T-helper 2 cell treated with Interferon-gamma antibody and Interleukin-4, amounts not matched to agents 5 μg/mL and 100 μg/mL, for 36 hours (primary cell): ENCODE results near the gene FKBP1A.

ENCODE experiments used
- DNase-seq: peaks from one replicate; pipeline ENCODE4 v3.0.0; 2021; ENCODE audit warnings: low spot score
- H3K27ac Mint-ChIP-seq: one replicate; pipeline ENCODE4 v1.8.0; 2021; ENCODE audit warnings: mild to moderate bottlenecking, mixed read lengths
- H3K27me3 Mint-ChIP-seq: one replicate; pipeline ENCODE4 v1.8.0; 2021; ENCODE audit warnings: low read depth, mixed read lengths
- H3K36me3 Mint-ChIP-seq: one replicate; pipeline ENCODE4 v1.8.0; 2021; ENCODE audit warnings: low read depth, mixed read lengths
- H3K4me1 Mint-ChIP-seq: one replicate; pipeline ENCODE4 v1.8.0; 2021; ENCODE audit warnings: low read depth, mixed read lengths
- H3K4me3 Mint-ChIP-seq: one replicate; pipeline ENCODE4 v1.8.0; 2022; ENCODE audit warnings: mild to moderate bottlenecking, moderate library complexity, mixed read lengths
- H3K9me3 Mint-ChIP-seq: one replicate; pipeline ENCODE4 v1.8.0; 2021; ENCODE audit warnings: mixed read lengths

The FKBP1A gene

DNA sequence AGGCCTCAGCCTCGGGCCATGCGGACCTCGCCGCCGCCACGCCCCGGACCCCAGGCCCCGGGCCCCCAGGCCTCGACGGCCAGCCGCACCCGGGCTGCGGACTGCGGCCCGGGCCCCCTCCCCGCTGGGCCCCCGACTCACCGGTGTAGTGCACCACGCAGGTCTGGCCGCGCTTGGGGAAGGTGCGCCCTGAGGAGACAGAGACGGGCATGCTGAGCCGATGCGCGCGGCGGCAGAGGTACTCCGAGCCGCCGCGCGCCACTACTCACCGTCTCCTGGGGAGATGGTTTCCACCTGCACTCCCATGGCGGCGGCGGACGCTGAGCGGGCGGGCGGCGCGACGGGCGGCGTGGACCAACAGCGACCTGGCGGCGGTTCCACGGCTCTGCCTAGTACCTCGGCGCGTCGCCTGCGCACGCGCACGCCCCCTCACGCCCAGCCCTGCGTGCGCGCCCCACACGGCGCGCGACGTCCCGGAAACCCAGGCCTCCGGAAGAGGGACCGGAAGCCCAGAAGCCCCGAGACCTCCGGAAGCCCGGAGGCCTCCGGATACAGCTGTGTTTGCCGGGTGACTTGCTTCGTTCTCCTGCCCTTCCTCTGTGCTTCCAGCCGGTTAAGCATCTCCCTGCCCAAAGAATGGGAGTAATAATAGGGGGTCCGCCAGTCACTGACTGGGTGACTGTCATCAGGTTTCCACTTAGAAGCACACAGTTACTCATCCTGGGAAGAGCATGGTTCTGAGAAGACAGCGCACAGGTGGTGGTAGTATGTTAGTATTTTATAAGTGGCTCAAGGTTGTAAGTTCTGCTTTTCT lies at the start of gene FKBP1A:
FKBP1A (minus strand) TSS at position 362 of the 814 bp plus-strand sequence; CDS start at position 306, 56 bp downstream.
- H3K36me3 Mint-ChIP-seq, result peaks cover 22% of the 10 kb centered on the region
- H3K27ac Mint-ChIP-seq, result peak within 1 kb of the TSS; percentile 83
- H3K4me1 Mint-ChIP-seq, result peaks cover 61% of the 10 kb centered on the region
- peaks cover 10% of the 10 kb centered on the region for H3K9me3 Mint-ChIP-seq
- peak within 1 kb of the TSS; percentile 94 for H3K4me3 Mint-ChIP-seq
- peaks cover 16% of the 10 kb centered on the region for H3K27me3 Mint-ChIP-seq
- DNase-seq, result peak; percentile 88

DNA sequence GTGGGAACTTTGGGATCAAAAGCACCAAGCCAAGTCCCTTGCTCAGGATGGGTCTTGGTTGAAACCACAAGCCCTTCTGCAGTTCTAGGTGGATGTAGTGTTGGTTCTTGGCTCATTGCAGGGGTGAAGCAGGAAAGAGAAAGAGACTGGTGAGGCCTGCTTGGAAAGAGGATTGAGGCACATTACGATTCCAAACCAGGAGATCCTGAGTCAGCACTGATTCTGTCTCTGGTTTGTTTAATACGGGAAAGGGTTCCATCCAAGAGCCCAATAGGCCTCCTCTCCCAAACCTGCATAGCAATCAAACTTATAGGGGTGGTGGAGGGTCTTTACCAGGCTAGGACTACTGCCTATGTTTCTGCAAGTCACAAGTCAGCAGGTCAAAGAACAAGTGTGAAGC lies 49.5 kb upstream of the FKBP1A start:
- Mint-ChIP-seq H3K36me3 (peaks cover 32% of the 10 kb centered on the region), H3K4me1 (peaks cover 7% of the 10 kb centered on the region)

DNA sequence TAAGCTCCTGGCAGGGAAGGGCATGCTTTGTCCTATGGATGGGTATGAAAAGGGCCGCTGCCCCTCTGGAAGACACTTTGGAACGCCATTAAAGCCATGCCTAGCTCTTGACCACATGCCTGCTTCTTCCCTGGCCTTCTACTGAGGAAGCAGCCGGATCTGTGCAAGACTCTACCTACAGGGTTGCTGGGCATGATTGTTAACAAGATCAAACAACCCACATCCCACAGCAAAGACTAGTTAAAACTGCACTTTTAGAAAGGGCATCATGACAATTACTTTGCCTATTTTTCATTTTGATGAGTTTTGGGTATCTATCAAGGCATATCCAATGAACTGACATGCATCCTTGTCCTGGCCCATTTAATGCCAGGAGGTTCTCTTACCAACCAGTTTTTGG lies 48.3 kb upstream of the FKBP1A start:
- no peaks in the 10 kb centered on the region for H3K27me3 Mint-ChIP-seq
- peaks cover 30% of the 10 kb centered on the region for H3K36me3 Mint-ChIP-seq
- H3K4me1 Mint-ChIP-seq, result peaks cover 14% of the 10 kb centered on the region
- no peak overlapping the region for H3K4me3 Mint-ChIP-seq
- H3K27ac Mint-ChIP-seq, result no peak overlapping the region
- no peaks in the 10 kb centered on the region for H3K9me3 Mint-ChIP-seq
- no peak for DNase-seq

More for the DNA sequence above, 49.5 kb upstream of the FKBP1A start:
- no peaks in the 10 kb centered on the region for H3K27me3 Mint-ChIP-seq
- H3K4me3 Mint-ChIP-seq, result no peak overlapping the region
- no peaks in the 10 kb centered on the region for H3K9me3 Mint-ChIP-seq
- DNase-seq, result no peak
- no peak overlapping the region for H3K27ac Mint-ChIP-seq

DNA sequence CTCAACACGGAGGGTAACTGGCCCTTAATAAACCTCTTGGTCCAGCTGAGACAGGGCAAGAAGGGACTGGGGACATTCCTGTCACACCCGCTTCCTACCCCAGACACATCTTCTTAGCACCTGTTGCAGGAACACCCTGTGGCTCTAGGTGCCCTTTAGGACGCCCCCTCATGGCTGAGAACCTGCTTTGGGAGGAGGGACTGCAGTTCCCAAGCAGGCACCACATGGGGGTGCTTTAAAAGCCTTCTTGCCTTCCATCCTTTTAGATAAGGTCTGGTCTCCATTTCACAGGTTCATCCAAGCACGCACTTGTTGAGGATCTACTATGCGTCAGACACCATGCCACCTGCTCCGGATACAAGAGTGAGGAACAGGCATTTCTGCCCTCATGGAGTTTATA lies 47.2 kb upstream of the FKBP1A start:
- Mint-ChIP-seq H3K27me3 (peaks cover 2% of the 10 kb centered on the region), H3K27ac (no peak overlapping the region), H3K4me1 (peaks cover 25% of the 10 kb centered on the region), H3K4me3 (no peak overlapping the region), H3K36me3 (peaks cover 25% of the 10 kb centered on the region), H3K9me3 (no peaks in the 10 kb centered on the region)
- DNase-seq, result no peak

DNA sequence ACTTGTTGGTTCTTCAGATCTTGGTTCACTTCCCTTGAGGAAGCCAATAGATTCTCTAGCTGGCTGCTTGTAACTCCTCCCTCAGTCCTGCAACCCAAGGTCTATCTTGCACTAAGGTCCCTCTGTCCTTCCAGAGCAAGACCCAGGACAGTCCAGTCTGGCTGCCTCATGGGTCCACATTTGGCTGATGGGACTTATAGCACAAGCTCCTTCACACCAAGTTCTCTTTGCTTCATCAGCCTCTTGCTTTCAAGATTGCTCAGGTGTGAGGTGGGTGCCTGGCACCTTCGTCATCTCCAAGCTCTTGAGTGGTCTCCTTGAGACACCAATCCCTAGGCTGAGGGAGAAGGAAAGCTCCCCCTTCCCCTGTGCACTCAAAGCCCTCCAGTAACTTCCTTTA lies 45.5 kb upstream of the FKBP1A start:
- H3K4me1 Mint-ChIP-seq, result peaks cover 33% of the 10 kb centered on the region
- DNase-seq, result no peak
- no peak overlapping the region for H3K27ac Mint-ChIP-seq
- H3K4me3 Mint-ChIP-seq, result no peak overlapping the region
- peaks cover 3% of the 10 kb centered on the region for H3K9me3 Mint-ChIP-seq
- H3K36me3 Mint-ChIP-seq, result peaks cover 18% of the 10 kb centered on the region
- H3K27me3 Mint-ChIP-seq, result peaks cover 2% of the 10 kb centered on the region

DNA sequence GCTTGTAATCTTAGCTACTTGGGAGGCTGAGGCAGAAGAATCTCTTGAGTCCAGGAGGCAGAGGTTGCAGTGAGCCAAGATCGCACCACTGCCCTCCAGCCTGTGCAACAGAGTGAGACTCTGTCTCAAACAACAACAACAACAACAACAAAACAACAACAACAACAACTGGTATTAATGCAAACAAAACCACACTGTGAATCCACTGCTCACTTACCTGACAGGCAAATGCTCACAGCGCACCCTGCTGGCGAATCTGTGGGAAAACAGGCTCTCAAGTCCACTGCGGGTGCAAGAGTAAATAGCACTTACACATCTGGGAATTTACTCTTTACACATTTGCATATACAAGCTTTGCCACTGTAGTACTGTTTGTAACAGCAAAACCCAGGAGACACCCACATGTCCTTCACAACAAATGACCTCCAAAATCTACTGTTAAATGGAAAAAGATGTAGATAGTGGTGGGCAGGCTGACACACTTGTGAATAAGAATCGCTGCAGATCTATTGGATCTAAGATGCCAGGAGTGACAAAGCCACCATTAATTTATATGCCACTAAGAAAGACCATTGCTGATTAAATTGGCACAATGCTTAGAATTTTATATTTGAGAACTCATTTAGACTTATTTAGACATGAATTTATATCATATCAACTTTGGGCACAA lies 44.5 kb upstream of the FKBP1A start:
- H3K9me3 Mint-ChIP-seq, result peaks cover 5% of the 10 kb centered on the region
- H3K27me3 Mint-ChIP-seq, result peaks cover 6% of the 10 kb centered on the region
- peaks cover 19% of the 10 kb centered on the region for H3K36me3 Mint-ChIP-seq
- H3K27ac Mint-ChIP-seq, result no peak overlapping the region
- peak; percentile 66 for DNase-seq
- H3K4me3 Mint-ChIP-seq, result no peak overlapping the region
- peaks cover 37% of the 10 kb centered on the region for H3K4me1 Mint-ChIP-seq

GRCh38 chr20:1436263-1436662 lies 43.4 kb upstream of the FKBP1A start:
- H3K4me3 Mint-ChIP-seq, result no peak overlapping the region
- H3K9me3 Mint-ChIP-seq, result peaks cover 5% of the 10 kb centered on the region
- H3K4me1 Mint-ChIP-seq, result peaks cover 41% of the 10 kb centered on the region
- peaks cover 14% of the 10 kb centered on the region for H3K27me3 Mint-ChIP-seq
- DNase-seq, result no peak
- H3K27ac Mint-ChIP-seq, result no peak overlapping the region
- peaks cover 15% of the 10 kb centered on the region for H3K36me3 Mint-ChIP-seq

DNA sequence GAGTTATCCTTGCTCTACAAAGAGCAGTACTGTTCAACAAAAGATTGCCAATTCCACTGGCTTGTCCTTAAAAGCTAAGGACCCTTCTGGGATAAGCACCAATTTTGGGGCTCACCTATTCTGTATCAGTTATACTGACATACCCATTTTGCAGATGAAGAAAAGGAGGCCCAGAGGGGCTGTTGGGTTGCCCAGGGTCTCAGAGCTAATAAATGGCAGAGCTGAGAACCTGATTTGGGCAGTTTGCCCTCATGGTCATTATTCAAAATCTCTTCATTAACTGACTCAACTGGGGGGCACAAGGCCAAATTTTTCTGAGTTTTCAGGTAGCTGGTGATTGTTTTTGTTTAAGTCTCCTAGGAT lies 42.5 kb upstream of the FKBP1A start:
- peaks cover 14% of the 10 kb centered on the region for H3K27me3 Mint-ChIP-seq
- DNase-seq, result no peak
- H3K27ac Mint-ChIP-seq, result no peak overlapping the region
- peaks cover 41% of the 10 kb centered on the region for H3K4me1 Mint-ChIP-seq
- peaks cover 15% of the 10 kb centered on the region for H3K36me3 Mint-ChIP-seq
- H3K9me3 Mint-ChIP-seq, result peaks cover 5% of the 10 kb centered on the region
- peak overlapping the region; percentile 27 for H3K4me3 Mint-ChIP-seq

- Mint-ChIP-seq H3K27me3 (peaks cover 14% of the 10 kb centered on the region), H3K4me1 (peaks cover 38% of the 10 kb centered on the region), H3K27ac (peak overlapping the region; percentile 60), H3K9me3 (peaks cover 5% of the 10 kb centered on the region), H3K36me3 (peaks cover 13% of the 10 kb centered on the region), H3K4me3 (peak overlapping the region; percentile 45)
- peak; percentile 82 for DNase-seq
Observed at GRCh38 chr20:1434571-1435336, 41.9 kb upstream of the FKBP1A start.

DNA sequence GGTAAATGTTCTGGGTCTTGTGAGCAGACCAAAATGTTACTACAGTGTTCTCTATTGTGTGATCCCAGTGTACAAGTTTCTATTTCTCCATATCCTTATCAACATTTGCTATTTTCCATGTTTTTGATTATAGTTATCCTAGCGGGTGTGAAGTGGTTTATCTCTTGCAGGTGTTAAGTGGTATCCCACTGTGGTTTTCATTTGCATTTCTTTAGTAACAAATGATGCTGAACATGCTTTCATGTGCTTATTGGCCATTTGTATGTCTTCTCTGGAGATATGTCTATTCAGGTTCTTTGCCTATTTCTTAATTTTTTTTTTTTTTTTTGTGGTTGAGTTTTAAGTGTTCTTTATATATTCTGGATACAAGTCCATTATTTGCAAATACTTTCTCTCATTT lies 38.3 kb upstream of the FKBP1A start:
- Mint-ChIP-seq H3K9me3 (peaks cover 5% of the 10 kb centered on the region), H3K36me3 (peaks cover 10% of the 10 kb centered on the region), H3K4me3 (no peak overlapping the region), H3K27me3 (peaks cover 14% of the 10 kb centered on the region), H3K27ac (no peak overlapping the region), H3K4me1 (peaks cover 42% of the 10 kb centered on the region)
- DNase-seq, result no peak

- no peak for DNase-seq
- Mint-ChIP-seq H3K27ac (no peak overlapping the region), H3K4me1 (peaks cover 34% of the 10 kb centered on the region), H3K36me3 (peaks cover 10% of the 10 kb centered on the region), H3K4me3 (no peak overlapping the region), H3K27me3 (peaks cover 12% of the 10 kb centered on the region), H3K9me3 (peaks cover 5% of the 10 kb centered on the region)
Observed at GRCh38 chr20:1430004-1430451, 37.2 kb upstream of the FKBP1A start.

- Mint-ChIP-seq H3K27ac (no peak overlapping the region), H3K4me3 (no peak overlapping the region), H3K4me1 (peaks cover 30% of the 10 kb centered on the region), H3K9me3 (peaks cover 4% of the 10 kb centered on the region), H3K27me3 (peaks cover 12% of the 10 kb centered on the region), H3K36me3 (peaks cover 7% of the 10 kb centered on the region)
- DNase-seq, result no peak
Observed at GRCh38 chr20:1429143-1429728, 36.4 kb upstream of the FKBP1A start.

- H3K27me3 Mint-ChIP-seq, result peaks cover 9% of the 10 kb centered on the region
- H3K4me3 Mint-ChIP-seq, result no peak overlapping the region
- H3K4me1 Mint-ChIP-seq, result peaks cover 31% of the 10 kb centered on the region
- DNase-seq, result no peak
- H3K27ac Mint-ChIP-seq, result no peak overlapping the region
- H3K36me3 Mint-ChIP-seq, result peaks cover 1% of the 10 kb centered on the region
- H3K9me3 Mint-ChIP-seq, result no peaks in the 10 kb centered on the region
Observed at GRCh38 chr20:1427457-1428054, 34.7 kb upstream of the FKBP1A start.
